NK-92 (cell line): Measurements from ENCODE around the gene DLL4.

ENCODE experiments used
- DNase-seq: peaks from one replicate; lab custom pipeline; 2025; ENCODE audit not compliant: unreplicated experiment; lab: John Stamatoyannopoulos, UW

Gene DLL4

GRCh38 chr15:40985541-40986330 is 56.6 kb downstream of the DLL4 start:
- DNase-seq, result no peak

- DNase-seq, result no peak
Measured at GRCh38 chr15:40986820-40987219, 57.7 kb downstream of the DLL4 start.

GRCh38 chr15:40988156-40988555 is 59.0 kb downstream of the DLL4 start:
- DNase-seq, result no peak
